ENCODE measurements around the gene BTN1A1. TPM values are rescaled to one million over a fixed set of nuclear protein-coding genes. Genes with fewer than 3 reads are reported as not detected.
"Not testable (repeated sequence)": the region's sequence is repeated elsewhere in the genome, so short reads cannot be mapped to it uniquely, and the experiment has no call there.

BTN1A1 gene
- polyA plus RNA-seq (2012; ENCODE audit: low read depth, missing spikeins) = 0.14 TPM

GRCh38 chr6:26500102-26500501 lies at the start of gene BTN1A1:
BTN1A1 (plus strand) TSS chr6:26500303; CDS start chr6:26501287, 984 bp downstream.
- FAIRE-seq (no peak), DNase-seq (ENCODE audit: insufficient read length, low spot score) (no peak)
- no peak for TF ChIP-seq SPI1 (IDR thresholded peaks at IDR 0.05; ENCODE audit: low read depth, low read length)
- TF ChIP-seq POLR2AphosphoS5 (IDR thresholded peaks at IDR 0.05; ENCODE audit: low read depth, low read length) = no peak
- TF ChIP-seq TAF1 (IDR thresholded peaks at IDR 0.05; ENCODE audit: low read depth, low read length) = no peak
- no peak for TF ChIP-seq POLR2A (IDR thresholded peaks at IDR 0.05; ENCODE audit: low read depth, low read length)
- TF ChIP-seq PAX5 (IDR thresholded peaks at IDR 0.05; ENCODE audit: insufficient read depth, low read length, severe bottlenecking) = no peak
- TF ChIP-seq POU2F2 (IDR thresholded peaks at IDR 0.05; ENCODE audit: low read depth, low read length) = no peak

GRCh38 chr6:26452631-26453235 lies 47.4 kb upstream of the BTN1A1 start:
- peak; percentile 33 for FAIRE-seq
- no peak for DNase-seq (ENCODE audit: insufficient read length, low spot score)
- TF ChIP-seq POU2F2 (IDR thresholded peaks at IDR 0.05; ENCODE audit: low read depth, low read length) (no peak), SPI1 (IDR thresholded peaks at IDR 0.05; ENCODE audit: low read depth, low read length) (no peak), TAF1 (IDR thresholded peaks at IDR 0.05; ENCODE audit: low read depth, low read length) (no peak), POLR2A (IDR thresholded peaks at IDR 0.05; ENCODE audit: low read depth, low read length) (no peak)

GRCh38 chr6:26454631-26455030 lies 45.5 kb upstream of the BTN1A1 start:
- no peak for TF ChIP-seq PAX5 (IDR thresholded peaks at IDR 0.05; ENCODE audit: insufficient read depth, low read length, severe bottlenecking)
- TF ChIP-seq POU2F2 (IDR thresholded peaks at IDR 0.05; ENCODE audit: low read depth, low read length) = no peak
- TF ChIP-seq TAF1 (IDR thresholded peaks at IDR 0.05; ENCODE audit: low read depth, low read length) = no peak
- TF ChIP-seq POLR2A (IDR thresholded peaks at IDR 0.05; ENCODE audit: low read depth, low read length) = no peak
- TF ChIP-seq SPI1 (IDR thresholded peaks at IDR 0.05; ENCODE audit: low read depth, low read length) = no peak
- no peak for TF ChIP-seq POLR2AphosphoS5 (IDR thresholded peaks at IDR 0.05; ENCODE audit: low read depth, low read length)
- FAIRE-seq = no peak
- no peak for DNase-seq (ENCODE audit: insufficient read length, low spot score)

- TF ChIP-seq PAX5 (IDR thresholded peaks at IDR 0.05; ENCODE audit: insufficient read depth, low read length, severe bottlenecking) (no peak), POLR2A (IDR thresholded peaks at IDR 0.05; ENCODE audit: low read depth, low read length) (no peak), SPI1 (IDR thresholded peaks at IDR 0.05; ENCODE audit: low read depth, low read length) (no peak), TAF1 (IDR thresholded peaks at IDR 0.05; ENCODE audit: low read depth, low read length) (no peak), POLR2AphosphoS5 (IDR thresholded peaks at IDR 0.05; ENCODE audit: low read depth, low read length) (no peak), POU2F2 (IDR thresholded peaks at IDR 0.05; ENCODE audit: low read depth, low read length) (no peak)
- FAIRE-seq = peak; percentile 20
- DNase-seq (ENCODE audit: insufficient read length, low spot score) = no peak
Measured at GRCh38 chr6:26455357-26455970, 44.6 kb upstream of the BTN1A1 start.

- no peak for DNase-seq (ENCODE audit: insufficient read length, low spot score)
- no peak for FAIRE-seq
- TF ChIP-seq POLR2AphosphoS5 (IDR thresholded peaks at IDR 0.05; ENCODE audit: low read depth, low read length) (no peak), TAF1 (IDR thresholded peaks at IDR 0.05; ENCODE audit: low read depth, low read length) (no peak), PAX5 (IDR thresholded peaks at IDR 0.05; ENCODE audit: insufficient read depth, low read length, severe bottlenecking) (no peak), POU2F2 (IDR thresholded peaks at IDR 0.05; ENCODE audit: low read depth, low read length) (no peak), POLR2A (IDR thresholded peaks at IDR 0.05; ENCODE audit: low read depth, low read length) (no peak), SPI1 (IDR thresholded peaks at IDR 0.05; ENCODE audit: low read depth, low read length) (no peak)
Measured at GRCh38 chr6:26457264-26457805, 42.8 kb upstream of the BTN1A1 start.

- no peak for TF ChIP-seq PAX5 (IDR thresholded peaks at IDR 0.05; ENCODE audit: insufficient read depth, low read length, severe bottlenecking)
- no peak for TF ChIP-seq TAF1 (IDR thresholded peaks at IDR 0.05; ENCODE audit: low read depth, low read length)
- peak; percentile 51; the same call in 1 of the 2 replicates for TF ChIP-seq SPI1 (IDR thresholded peaks at IDR 0.05; ENCODE audit: low read depth, low read length)
- peak; percentile 83 for FAIRE-seq
- DNase-seq (ENCODE audit: insufficient read length, low spot score) = peak; percentile 58
Measured at GRCh38 chr6:26457806-26458688, 42.1 kb upstream of the BTN1A1 start, which contains the start of gene BTN2A1. BTN2A1 (plus strand) TSS chr6:26457955; CDS start chr6:26458637, 682 bp downstream.

GRCh38 chr6:26459023-26459810 lies 40.9 kb upstream of the BTN1A1 start:
- DNase-seq (ENCODE audit: insufficient read length, low spot score) (no peak), FAIRE-seq (no peak)
- no peak for TF ChIP-seq POLR2AphosphoS5 (IDR thresholded peaks at IDR 0.05; ENCODE audit: low read depth, low read length)
- TF ChIP-seq POU2F2 (IDR thresholded peaks at IDR 0.05; ENCODE audit: low read depth, low read length) = no peak
- no peak for TF ChIP-seq PAX5 (IDR thresholded peaks at IDR 0.05; ENCODE audit: insufficient read depth, low read length, severe bottlenecking)
- TF ChIP-seq TAF1 (IDR thresholded peaks at IDR 0.05; ENCODE audit: low read depth, low read length) = no peak
- TF ChIP-seq POLR2A (IDR thresholded peaks at IDR 0.05; ENCODE audit: low read depth, low read length) = no peak
- no peak for TF ChIP-seq SPI1 (IDR thresholded peaks at IDR 0.05; ENCODE audit: low read depth, low read length)

- DNase-seq (ENCODE audit: insufficient read length, low spot score) = not testable (repeated sequence)
Measured at GRCh38 chr6:26461353-26461752, 38.8 kb upstream of the BTN1A1 start.

GRCh38 chr6:26464014-26464413 lies 36.1 kb upstream of the BTN1A1 start:
- DNase-seq (ENCODE audit: insufficient read length, low spot score) = no peak
- TF ChIP-seq POLR2AphosphoS5 (IDR thresholded peaks at IDR 0.05; ENCODE audit: low read depth, low read length) (no peak), POU2F2 (IDR thresholded peaks at IDR 0.05; ENCODE audit: low read depth, low read length) (no peak), POLR2A (IDR thresholded peaks at IDR 0.05; ENCODE audit: low read depth, low read length) (no peak), TAF1 (IDR thresholded peaks at IDR 0.05; ENCODE audit: low read depth, low read length) (no peak), PAX5 (IDR thresholded peaks at IDR 0.05; ENCODE audit: insufficient read depth, low read length, severe bottlenecking) (no peak), SPI1 (IDR thresholded peaks at IDR 0.05; ENCODE audit: low read depth, low read length) (no peak)
- no peak for FAIRE-seq

More at GRCh38 chr6:26461353-26461752, 38.8 kb upstream of the BTN1A1 start:
- not testable (repeated sequence) for FAIRE-seq
